Stimulated activated effector memory CD8-positive, alpha-beta T cell treated with anti-CD3 and anti-CD28 coated beads, Interleukin-12 subunit alpha, Interleukin-12 subunit beta, amount 100 ng/mL, for 72 hours (primary cell): ENCODE data around the gene UBE2E2.

Experiments
- ATAC-seq: fragments of 150-1000 bp; cut with Tn5 transposase; 2 replicates; pipeline ENCODE4 v1.10.0; 2021
- DNase-seq, 2 donors: peaks; one replicate each; pipeline ENCODE4 v3.0.0; 2021 to 2022; ENCODE audit warnings: low spot score in 2 of 2
- H3K27ac Mint-ChIP-seq: one replicate; pipeline ENCODE4 v1.8.0; 2022; ENCODE audit warnings: mild to moderate bottlenecking, mixed read lengths
- H3K36me3 Mint-ChIP-seq: one replicate; pipeline ENCODE4 v1.8.0; 2022; ENCODE audit warnings: mild to moderate bottlenecking, mixed read lengths
- H3K4me1 Mint-ChIP-seq: one replicate; pipeline ENCODE4 v1.8.0; 2022; ENCODE audit warnings: mixed read lengths
- H3K4me3 Mint-ChIP-seq: one replicate; pipeline ENCODE4 v1.8.0; 2022; ENCODE audit warnings: mild to moderate bottlenecking, mixed read lengths
- H3K9me3 Mint-ChIP-seq: one replicate; pipeline ENCODE4 v1.8.0; 2022; ENCODE audit warnings: mixed read lengths

The UBE2E2 gene

DNA sequence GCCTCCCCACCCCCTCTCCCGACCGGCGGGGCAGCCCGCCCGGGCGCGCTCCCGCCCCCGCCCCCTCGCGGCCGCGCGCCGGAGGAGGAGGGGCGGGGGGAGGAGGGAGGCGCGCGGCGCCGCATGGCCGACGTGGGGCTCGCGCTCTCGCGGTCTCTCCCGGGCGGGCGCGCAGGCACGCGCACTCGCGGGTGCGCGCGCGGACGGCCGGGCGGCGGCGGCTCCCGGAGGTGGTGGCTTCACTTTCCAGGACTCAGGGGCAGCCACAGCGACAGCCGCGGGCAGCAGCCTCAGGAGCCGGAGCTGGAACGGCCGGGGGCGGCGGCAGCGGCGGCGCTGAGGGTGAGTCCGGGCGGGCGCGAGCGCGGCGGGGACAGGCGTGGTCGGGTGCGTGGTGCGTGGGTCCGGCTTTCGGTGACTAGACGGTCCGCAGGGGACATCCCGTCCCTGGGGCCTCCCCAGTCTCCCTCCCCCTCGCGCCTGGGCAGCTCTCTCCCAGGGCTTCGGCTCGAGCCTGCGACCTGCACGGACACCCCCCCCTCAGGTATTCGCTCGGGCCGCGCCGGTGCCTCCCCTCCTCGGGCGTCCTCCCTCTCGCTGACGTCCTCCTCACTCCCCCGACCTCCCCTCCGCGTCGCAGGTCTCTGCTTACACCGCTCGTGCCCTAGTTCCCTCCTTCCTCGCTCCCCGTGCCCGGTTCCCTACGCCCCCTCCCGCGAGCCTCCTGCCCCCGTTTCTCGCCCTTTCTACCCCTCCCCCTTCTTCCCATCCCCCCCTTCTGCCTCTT lies at the start of gene UBE2E2:
TSS of gene UBE2E2 (plus strand) at position 407 of the 787 bp plus-strand sequence.
- H3K36me3 Mint-ChIP-seq = no peaks in the 10 kb centered on the region
- no peaks in the 10 kb centered on the region for H3K9me3 Mint-ChIP-seq
- peak within 1 kb of the TSS; percentile 83 for H3K27ac Mint-ChIP-seq
- peaks cover 14% of the 10 kb centered on the region for H3K4me1 Mint-ChIP-seq
- H3K4me3 Mint-ChIP-seq = peak within 1 kb of the TSS; percentile 85
- ATAC-seq (peak; percentile 70), DNase-seq (peak; percentile 10 to 49)

DNA sequence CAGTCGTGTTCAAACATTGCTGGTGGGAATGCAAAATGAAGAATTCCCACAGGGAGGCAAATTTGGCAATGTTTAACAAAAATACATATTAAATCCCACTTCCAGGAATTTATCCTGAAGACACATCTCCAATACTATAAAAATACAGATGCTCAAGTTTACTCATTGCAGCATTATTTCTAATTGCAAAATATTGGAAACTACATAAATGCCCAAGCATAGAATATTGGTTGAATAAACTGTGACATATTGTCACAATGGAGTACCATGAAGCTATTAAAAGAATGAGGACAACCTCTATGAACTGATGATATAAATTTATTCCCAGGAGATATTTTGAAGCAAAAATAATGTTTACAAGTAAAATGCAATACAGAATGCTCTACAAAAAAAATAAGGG lies 49.7 kb upstream of the UBE2E2 start:
- H3K36me3 Mint-ChIP-seq = no peaks in the 10 kb centered on the region
- no peaks in the 10 kb centered on the region for H3K4me1 Mint-ChIP-seq
- ATAC-seq (no peak), DNase-seq (no peak)
- H3K9me3 Mint-ChIP-seq = peaks cover 10% of the 10 kb centered on the region
- H3K4me3 Mint-ChIP-seq = no peak overlapping the region
- H3K27ac Mint-ChIP-seq = no peak overlapping the region

DNA sequence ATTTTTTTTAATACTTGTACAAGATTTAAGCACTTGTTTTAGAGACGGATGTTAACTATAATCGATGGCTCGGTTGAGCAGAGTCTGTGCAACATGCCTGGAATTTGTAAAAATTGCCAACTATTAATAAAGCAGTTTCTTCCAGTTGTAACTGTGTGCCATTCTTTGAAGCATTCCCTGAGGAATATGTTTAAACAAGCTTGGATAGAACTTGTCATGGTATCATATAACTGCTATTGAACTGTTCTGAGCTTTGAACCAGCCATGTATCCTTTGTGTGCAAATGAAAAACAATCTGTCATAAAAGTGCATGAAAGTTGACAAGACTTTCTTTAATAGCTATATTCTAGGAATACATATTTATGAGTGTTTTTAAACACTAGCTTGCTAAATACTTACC lies 45.8 kb upstream of the UBE2E2 start:
- no peak for DNase-seq
- Mint-ChIP-seq H3K36me3 (no peaks in the 10 kb centered on the region), H3K4me3 (no peak overlapping the region), H3K9me3 (peaks cover 3% of the 10 kb centered on the region), H3K4me1 (no peaks in the 10 kb centered on the region), H3K27ac (no peak overlapping the region)
- no peak for ATAC-seq

DNA sequence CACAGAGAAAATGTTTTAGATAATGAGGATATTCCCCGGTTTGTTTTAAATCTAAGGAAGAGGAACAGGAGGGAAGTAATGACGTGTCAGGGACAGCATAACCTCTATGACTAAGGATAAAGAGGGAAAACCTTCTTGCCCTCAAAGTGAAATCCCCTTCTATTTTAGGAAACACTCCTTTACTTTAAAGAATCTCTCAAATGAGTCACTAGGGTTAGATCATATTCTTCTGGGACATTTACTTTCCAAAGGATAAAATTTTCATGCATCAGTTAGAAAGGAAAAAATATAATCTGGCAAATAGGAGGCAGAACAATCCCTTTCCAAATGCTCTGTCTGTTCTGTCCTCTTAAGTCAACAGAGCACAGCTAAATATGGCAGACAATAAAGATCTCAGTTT lies 43.2 kb upstream of the UBE2E2 start:
- Mint-ChIP-seq H3K27ac (no peak overlapping the region), H3K36me3 (no peaks in the 10 kb centered on the region), H3K9me3 (peaks cover 6% of the 10 kb centered on the region), H3K4me1 (no peaks in the 10 kb centered on the region), H3K4me3 (no peak overlapping the region)
- no peak for DNase-seq
- ATAC-seq = no peak

DNA sequence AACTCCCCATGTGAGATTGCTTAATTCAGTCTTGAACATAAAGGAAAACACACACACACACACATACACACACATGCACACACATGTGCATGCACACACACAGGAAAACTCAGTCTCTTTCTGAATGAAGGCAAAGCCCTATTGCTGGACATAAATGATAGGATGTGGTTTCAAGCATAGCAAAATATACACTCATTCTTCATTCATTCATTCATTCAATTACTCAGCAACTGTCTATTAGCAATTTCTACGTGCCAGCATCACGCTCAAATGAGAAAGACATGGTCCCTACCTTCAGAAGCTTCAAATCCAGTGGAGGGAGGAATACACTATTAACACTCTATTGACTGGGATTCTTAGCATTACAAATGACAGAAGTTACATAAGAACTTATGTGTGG lies 41.8 kb upstream of the UBE2E2 start:
- no peak for DNase-seq
- H3K4me1 Mint-ChIP-seq = no peaks in the 10 kb centered on the region
- no peak overlapping the region for H3K4me3 Mint-ChIP-seq
- H3K9me3 Mint-ChIP-seq = peaks cover 4% of the 10 kb centered on the region
- ATAC-seq = no peak
- no peaks in the 10 kb centered on the region for H3K36me3 Mint-ChIP-seq
- H3K27ac Mint-ChIP-seq = no peak overlapping the region

DNA sequence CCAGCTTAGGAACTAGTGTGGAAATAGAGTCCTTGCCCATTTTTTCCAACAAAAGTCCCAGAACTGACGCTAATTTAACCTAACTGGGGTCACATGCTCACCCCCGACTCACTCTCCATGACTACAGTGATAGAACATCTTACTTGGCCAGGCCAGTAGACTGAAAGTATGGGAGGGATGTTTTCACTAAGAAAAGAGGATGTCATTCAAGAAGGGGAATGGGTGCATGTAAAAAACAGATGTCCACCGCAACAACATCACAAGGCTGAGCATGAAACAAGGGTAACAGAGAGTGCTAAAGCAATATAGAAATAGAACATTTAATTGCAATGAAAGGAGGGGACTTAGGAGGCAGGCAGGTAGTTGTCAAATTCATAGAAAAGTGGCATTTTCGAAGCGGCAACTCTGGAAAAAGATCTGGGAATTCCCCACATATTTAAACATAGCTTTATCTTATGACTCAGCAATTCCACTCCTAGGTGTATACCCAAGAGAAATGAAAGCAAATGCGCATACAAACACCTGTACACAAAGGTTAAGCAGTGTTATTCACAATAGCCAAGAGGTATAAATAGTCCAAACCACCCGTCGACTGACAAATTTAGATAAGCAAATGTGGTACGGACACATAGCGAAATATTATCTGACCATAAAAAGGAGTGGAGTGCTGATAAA lies 41.1 kb upstream of the UBE2E2 start:
- Mint-ChIP-seq H3K27ac (no peak overlapping the region), H3K9me3 (peaks cover 4% of the 10 kb centered on the region), H3K36me3 (no peaks in the 10 kb centered on the region), H3K4me3 (no peak overlapping the region), H3K4me1 (no peaks in the 10 kb centered on the region)
- no peak for ATAC-seq
- no peak for DNase-seq

DNA sequence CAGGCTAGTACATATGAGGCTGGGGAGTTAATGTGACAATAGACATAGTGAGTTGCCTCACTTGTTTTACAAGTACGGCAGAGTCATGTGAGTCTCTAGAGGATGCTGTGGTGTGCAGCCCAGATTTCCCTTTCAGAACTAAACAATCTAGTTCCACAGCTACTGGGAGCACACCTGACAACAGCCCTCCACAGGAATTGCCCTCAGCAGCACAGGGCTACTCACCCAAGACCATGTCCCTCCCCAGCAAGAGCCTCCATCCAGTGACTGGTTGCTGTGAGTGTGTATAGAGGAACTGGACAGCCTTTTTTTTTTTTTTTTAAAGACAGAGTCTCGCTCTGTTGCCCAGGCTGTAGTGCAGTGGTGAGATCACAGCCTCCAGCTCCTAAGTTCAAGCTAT lies 40.2 kb upstream of the UBE2E2 start:
- no peaks in the 10 kb centered on the region for H3K4me1 Mint-ChIP-seq
- H3K4me3 Mint-ChIP-seq = no peak overlapping the region
- DNase-seq (no peak), ATAC-seq (no peak)
- no peaks in the 10 kb centered on the region for H3K36me3 Mint-ChIP-seq
- no peak overlapping the region for H3K27ac Mint-ChIP-seq
- H3K9me3 Mint-ChIP-seq = peaks cover 4% of the 10 kb centered on the region

DNA sequence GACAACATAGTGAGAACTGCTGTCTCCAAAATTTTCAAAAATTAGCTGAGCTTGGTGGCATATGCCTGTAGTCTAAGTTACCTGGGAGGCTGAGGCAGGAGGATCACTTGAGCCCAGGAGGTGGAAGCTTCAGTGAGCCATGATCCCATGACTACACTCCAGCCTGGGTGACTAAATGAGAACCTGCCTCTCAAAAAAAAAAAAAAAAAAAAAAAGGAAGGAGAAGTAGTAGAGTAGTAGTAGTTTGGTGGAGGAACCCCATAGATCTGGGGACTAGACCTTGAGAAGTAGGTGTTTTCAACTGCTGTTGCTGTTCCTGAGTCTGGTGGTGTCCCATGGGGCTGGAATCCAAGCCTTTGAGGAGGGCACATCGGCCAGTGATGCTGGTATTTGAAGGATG lies 38.4 kb upstream of the UBE2E2 start:
- no peak for ATAC-seq
- Mint-ChIP-seq H3K9me3 (peaks cover 9% of the 10 kb centered on the region), H3K4me3 (no peak overlapping the region)

DNA sequence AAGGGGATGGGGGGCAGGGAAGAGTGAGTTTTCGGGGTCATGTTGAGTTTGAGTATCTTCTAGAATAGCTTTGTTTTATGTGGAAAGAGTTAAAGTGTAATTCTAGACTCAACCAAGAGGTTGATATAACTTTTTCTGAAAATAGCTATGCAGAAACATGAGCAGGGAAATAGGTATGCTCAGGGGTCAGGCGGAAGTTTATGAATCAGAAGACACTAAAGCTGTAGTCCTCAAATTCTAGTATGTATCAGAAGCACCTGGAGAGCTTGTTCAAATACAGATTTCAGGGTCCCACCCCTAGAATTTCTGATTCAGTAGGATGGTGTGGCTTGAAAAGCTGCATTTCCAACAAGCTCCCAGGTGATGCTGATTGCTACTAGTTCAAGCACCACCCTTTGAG lies 37.6 kb upstream of the UBE2E2 start:
- H3K27ac Mint-ChIP-seq = no peak overlapping the region
- H3K9me3 Mint-ChIP-seq = peaks cover 14% of the 10 kb centered on the region
- H3K4me1 Mint-ChIP-seq = no peaks in the 10 kb centered on the region
- no peak overlapping the region for H3K4me3 Mint-ChIP-seq
- no peak for DNase-seq
- no peaks in the 10 kb centered on the region for H3K36me3 Mint-ChIP-seq
- ATAC-seq = no peak

More for the DNA sequence above, 38.4 kb upstream of the UBE2E2 start:
- Mint-ChIP-seq H3K27ac (no peak overlapping the region), H3K36me3 (no peaks in the 10 kb centered on the region), H3K4me1 (no peaks in the 10 kb centered on the region)
- DNase-seq = no peak

DNA sequence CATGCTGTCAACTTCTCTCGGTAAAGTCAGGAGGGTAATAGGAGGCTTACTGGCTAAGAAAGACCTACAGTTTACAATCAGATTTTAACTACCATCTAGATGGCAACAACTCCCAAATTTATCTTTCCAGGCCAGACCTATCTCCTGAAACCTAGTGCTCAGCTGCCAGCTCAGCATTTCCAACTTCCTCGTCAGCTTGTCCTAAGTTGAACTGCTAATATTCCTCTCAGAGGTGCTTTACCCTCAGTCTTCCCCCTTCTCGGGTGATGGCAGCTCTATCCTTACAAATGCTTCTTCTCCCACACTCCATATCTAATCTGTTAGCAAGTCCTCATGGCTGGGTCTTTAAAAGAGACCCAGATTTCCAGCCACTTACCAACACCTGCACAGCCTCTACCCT lies 36.9 kb upstream of the UBE2E2 start:
- Mint-ChIP-seq H3K4me3 (no peak overlapping the region), H3K27ac (no peak overlapping the region), H3K4me1 (no peaks in the 10 kb centered on the region), H3K9me3 (peaks cover 14% of the 10 kb centered on the region), H3K36me3 (no peaks in the 10 kb centered on the region)
- ATAC-seq (no peak), DNase-seq (no peak)

DNA sequence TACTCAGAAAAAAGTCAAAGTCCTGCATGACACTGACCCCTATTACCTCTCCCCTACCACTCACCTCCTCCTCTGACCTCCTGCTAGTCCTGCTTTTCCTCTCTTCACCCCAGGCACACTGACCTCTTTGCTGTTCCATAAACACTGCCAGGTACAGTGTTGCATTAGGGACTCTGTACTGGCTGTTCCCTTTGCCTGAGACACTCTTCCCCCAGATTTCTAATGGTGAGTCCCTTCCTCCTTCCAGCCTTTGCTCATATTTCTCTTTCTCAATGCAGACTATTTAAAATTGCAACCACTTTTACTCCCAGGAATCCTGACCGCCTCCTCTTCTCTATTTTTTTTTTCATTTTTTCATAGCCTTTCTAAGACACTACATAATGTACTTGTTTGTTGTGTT lies 36.3 kb upstream of the UBE2E2 start:
- H3K4me3 Mint-ChIP-seq = no peak overlapping the region
- H3K4me1 Mint-ChIP-seq = no peaks in the 10 kb centered on the region
- no peaks in the 10 kb centered on the region for H3K36me3 Mint-ChIP-seq
- peaks cover 14% of the 10 kb centered on the region for H3K9me3 Mint-ChIP-seq
- no peak for DNase-seq
- no peak overlapping the region for H3K27ac Mint-ChIP-seq
- no peak for ATAC-seq

DNA sequence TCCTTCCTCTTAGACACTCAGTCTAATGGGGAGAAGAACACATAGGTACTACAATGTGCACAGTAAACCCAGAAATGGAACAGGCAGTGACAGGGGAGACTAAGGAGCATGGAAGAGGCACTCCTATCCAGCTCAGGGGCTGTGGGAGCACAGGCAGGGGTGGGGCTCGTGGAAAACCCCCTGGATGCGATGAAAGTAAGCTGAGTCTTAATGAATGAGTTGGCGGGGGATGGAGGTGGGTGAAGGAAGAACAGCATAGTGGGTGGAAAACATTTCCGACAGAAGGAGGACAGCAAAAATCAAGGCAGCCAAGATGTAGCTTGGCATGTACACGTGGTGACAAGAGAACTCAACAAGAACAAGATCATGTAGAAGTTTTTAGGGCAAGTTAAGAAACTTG lies 33.6 kb upstream of the UBE2E2 start:
- no peak for DNase-seq
- ATAC-seq = no peak
- H3K36me3 Mint-ChIP-seq = no peaks in the 10 kb centered on the region
- H3K4me1 Mint-ChIP-seq = no peaks in the 10 kb centered on the region
- H3K27ac Mint-ChIP-seq = no peak overlapping the region
- peaks cover 11% of the 10 kb centered on the region for H3K9me3 Mint-ChIP-seq
- no peak overlapping the region for H3K4me3 Mint-ChIP-seq

DNA sequence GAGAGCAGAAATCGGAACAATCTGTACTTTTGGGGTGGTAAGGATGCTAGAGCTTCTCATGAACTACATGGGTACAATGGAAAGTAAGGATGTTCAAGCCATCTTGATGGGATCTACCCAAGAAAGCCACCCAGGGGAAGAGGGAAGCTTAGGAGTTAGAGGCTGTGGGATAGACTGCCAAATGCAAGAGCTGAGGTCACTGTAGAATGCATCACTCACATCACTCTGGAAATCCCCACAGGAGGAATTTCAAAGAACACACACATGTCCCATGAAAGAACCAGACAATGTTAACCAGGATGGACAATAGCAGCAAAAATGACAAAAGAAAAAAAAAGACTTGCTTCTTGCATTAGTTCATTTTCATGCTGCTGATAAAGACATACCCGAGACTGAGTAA lies 32.8 kb upstream of the UBE2E2 start:
- H3K4me1 Mint-ChIP-seq = no peaks in the 10 kb centered on the region
- no peak overlapping the region for H3K4me3 Mint-ChIP-seq
- no peak for DNase-seq
- no peak for ATAC-seq
- H3K9me3 Mint-ChIP-seq = peaks cover 11% of the 10 kb centered on the region
- no peaks in the 10 kb centered on the region for H3K36me3 Mint-ChIP-seq
- no peak overlapping the region for H3K27ac Mint-ChIP-seq

DNA sequence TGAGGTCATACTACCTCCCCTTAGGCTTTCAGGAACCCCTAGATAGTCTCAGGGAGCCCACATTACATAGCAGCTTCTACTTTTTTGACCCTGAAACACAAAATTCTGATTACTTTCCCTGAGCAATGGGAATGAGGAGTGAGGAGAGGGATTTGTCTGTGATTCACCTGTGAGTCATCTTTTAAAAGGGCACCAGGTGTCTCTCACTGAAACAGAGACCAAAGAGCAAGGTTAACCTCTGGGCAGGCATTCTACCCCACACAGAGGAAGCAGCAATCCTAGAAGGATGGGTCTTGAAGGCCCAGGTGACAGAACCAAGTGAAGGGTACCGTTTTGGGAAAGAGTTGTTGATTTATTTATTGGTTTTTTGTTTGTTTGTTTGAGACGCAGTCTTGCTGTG lies 31.1 kb upstream of the UBE2E2 start:
- ATAC-seq (no peak), DNase-seq (no peak)
- H3K36me3 Mint-ChIP-seq = no peaks in the 10 kb centered on the region

DNA sequence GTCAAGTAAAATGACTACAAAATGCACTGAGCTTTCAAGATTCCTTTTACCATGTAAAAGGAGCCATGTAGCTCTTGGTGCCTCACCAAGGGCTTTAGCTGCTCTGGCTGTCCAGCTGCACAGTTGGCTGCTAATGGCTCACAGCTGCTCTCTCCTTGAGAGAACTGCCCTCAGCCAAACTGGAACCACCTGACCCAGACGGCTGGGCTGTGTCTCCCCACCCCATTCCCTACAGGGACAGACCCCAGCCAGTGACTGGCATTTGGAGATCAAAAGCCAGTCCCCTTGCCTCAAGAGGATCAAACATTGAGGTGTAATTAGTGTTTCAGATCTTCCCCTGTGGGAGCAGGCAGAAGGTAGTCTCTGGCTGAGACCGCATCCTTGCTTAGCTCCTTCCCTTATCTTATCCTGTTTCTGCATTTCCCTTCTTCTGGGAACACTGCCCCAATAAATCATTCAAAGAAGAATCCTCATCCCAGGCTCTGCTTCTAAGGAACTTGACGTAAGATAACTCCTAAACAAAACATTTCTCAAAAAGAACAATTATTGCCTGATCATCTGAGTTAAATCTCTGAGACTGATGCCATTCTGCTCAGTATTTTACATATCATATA lies 28.6 kb upstream of the UBE2E2 start:
- H3K4me1 Mint-ChIP-seq = no peaks in the 10 kb centered on the region
- no peak overlapping the region for H3K4me3 Mint-ChIP-seq
- ATAC-seq (no peak), DNase-seq (no peak)
- no peaks in the 10 kb centered on the region for H3K36me3 Mint-ChIP-seq
- H3K27ac Mint-ChIP-seq = no peak overlapping the region
- peaks cover 9% of the 10 kb centered on the region for H3K9me3 Mint-ChIP-seq

More for the DNA sequence above, 31.1 kb upstream of the UBE2E2 start:
- H3K9me3 Mint-ChIP-seq = peaks cover 11% of the 10 kb centered on the region
- H3K4me1 Mint-ChIP-seq = no peaks in the 10 kb centered on the region
- H3K4me3 Mint-ChIP-seq = no peak overlapping the region
- no peak overlapping the region for H3K27ac Mint-ChIP-seq
